Measurements from ENCODE around the gene ST7.

ST7 gene

GRCh38 chr7:117068511-117069145 is 115.3 kb downstream of the ST7 start:
- Histone ChIP-seq H3K9ac (ENCODE audit: low read length in 5 of 5) (no peak overlapping the region), H3K27me3 (ENCODE audit: control insufficient read depth in 5 of 5, insufficient read depth in 4 of 5, low read length in 5 of 5) (no peaks in the 10 kb centered on the region), H3K27ac (ENCODE audit: low read depth, low read length) (no peak overlapping the region), H3K4me1 (ENCODE audit: control insufficient read depth in 5 of 5, insufficient read depth in 5 of 5, low read length in 5 of 5) (peaks cover 0 to 20% (median 14%) of the 10 kb centered on the region in 5 donors), H3K36me3 (ENCODE audit: control insufficient read depth in 5 of 5, insufficient read depth in 5 of 5, low read length in 5 of 5) (no peaks in the 10 kb centered on the region), H3K9me3 (ENCODE audit: control insufficient read depth in 5 of 5, low read length in 5 of 5) (no peaks in the 10 kb centered on the region), H3K4me3 (ENCODE audit: low read depth in 1 of 5, low read length in 5 of 5) (peak overlapping the region in 1 of 5 donors; percentile 11)

GRCh38 chr7:117069379-117069778 is 116.1 kb downstream of the ST7 start:
- Histone ChIP-seq H3K4me1 (ENCODE audit: control insufficient read depth in 5 of 5, insufficient read depth in 5 of 5, low read length in 5 of 5) (peaks cover 0 to 20% (median 14%) of the 10 kb centered on the region in 5 donors), H3K27ac (ENCODE audit: low read depth, low read length) (no peak overlapping the region), H3K36me3 (ENCODE audit: control insufficient read depth in 5 of 5, insufficient read depth in 5 of 5, low read length in 5 of 5) (no peaks in the 10 kb centered on the region), H3K9me3 (ENCODE audit: control insufficient read depth in 5 of 5, low read length in 5 of 5) (no peaks in the 10 kb centered on the region), H3K27me3 (ENCODE audit: control insufficient read depth in 5 of 5, insufficient read depth in 4 of 5, low read length in 5 of 5) (no peaks in the 10 kb centered on the region), H3K9ac (ENCODE audit: low read length in 5 of 5) (no peak overlapping the region), H3K4me3 (ENCODE audit: low read depth in 1 of 5, low read length in 5 of 5) (no peak overlapping the region)

GRCh38 chr7:117071551-117071950 is 118.2 kb downstream of the ST7 start:
- Histone ChIP-seq H3K27ac (ENCODE audit: low read depth, low read length) (no peak overlapping the region), H3K9me3 (ENCODE audit: control insufficient read depth in 5 of 5, low read length in 5 of 5) (peaks cover 0 to 3% (median 0%) of the 10 kb centered on the region in 5 donors), H3K4me3 (ENCODE audit: low read depth in 1 of 5, low read length in 5 of 5) (no peak overlapping the region), H3K4me1 (ENCODE audit: control insufficient read depth in 5 of 5, insufficient read depth in 5 of 5, low read length in 5 of 5) (peaks cover 0 to 16% (median 14%) of the 10 kb centered on the region in 5 donors), H3K36me3 (ENCODE audit: control insufficient read depth in 5 of 5, insufficient read depth in 5 of 5, low read length in 5 of 5) (no peaks in the 10 kb centered on the region), H3K27me3 (ENCODE audit: control insufficient read depth in 5 of 5, insufficient read depth in 4 of 5, low read length in 5 of 5) (no peaks in the 10 kb centered on the region), H3K9ac (ENCODE audit: low read length in 5 of 5) (no peak overlapping the region)

GRCh38 chr7:117072620-117073118 is 119.4 kb downstream of the ST7 start:
- no peaks in the 10 kb centered on the region for H3K27me3 ChIP-seq (ENCODE audit: control insufficient read depth in 5 of 5, insufficient read depth in 4 of 5, low read length in 5 of 5)
- H3K4me3 ChIP-seq (ENCODE audit: low read depth in 1 of 5, low read length in 5 of 5), result peak overlapping the region; percentile 20 to 74 (median 57)
- no peaks in the 10 kb centered on the region for H3K36me3 ChIP-seq (ENCODE audit: control insufficient read depth in 5 of 5, insufficient read depth in 5 of 5, low read length in 5 of 5)
- peaks cover 0 to 3% (median 0%) of the 10 kb centered on the region in 5 donors for H3K9me3 ChIP-seq (ENCODE audit: control insufficient read depth in 5 of 5, low read length in 5 of 5)
- H3K27ac ChIP-seq (ENCODE audit: low read depth, low read length), result peak overlapping the region; percentile 17
- H3K4me1 ChIP-seq (ENCODE audit: control insufficient read depth in 5 of 5, insufficient read depth in 5 of 5, low read length in 5 of 5), result peaks cover 0 to 19% (median 14%) of the 10 kb centered on the region in 5 donors
- peak overlapping the region in 4 of 5 donors; percentile 14 to 58 (median 36) for H3K9ac ChIP-seq (ENCODE audit: low read length in 5 of 5)

- Histone ChIP-seq H3K27me3 (ENCODE audit: control insufficient read depth in 5 of 5, insufficient read depth in 4 of 5, low read length in 5 of 5) (no peaks in the 10 kb centered on the region), H3K27ac (ENCODE audit: low read depth, low read length) (no peak overlapping the region), H3K4me1 (ENCODE audit: control insufficient read depth in 5 of 5, insufficient read depth in 5 of 5, low read length in 5 of 5) (peaks cover 0 to 15% (median 10%) of the 10 kb centered on the region in 5 donors), H3K36me3 (ENCODE audit: control insufficient read depth in 5 of 5, insufficient read depth in 5 of 5, low read length in 5 of 5) (no peaks in the 10 kb centered on the region), H3K9me3 (ENCODE audit: control insufficient read depth in 5 of 5, low read length in 5 of 5) (peaks cover 0 to 3% (median 0%) of the 10 kb centered on the region in 5 donors), H3K9ac (ENCODE audit: low read length in 5 of 5) (no peak overlapping the region), H3K4me3 (ENCODE audit: low read depth in 1 of 5, low read length in 5 of 5) (no peak overlapping the region)
Observed at GRCh38 chr7:117074378-117074777, 121.1 kb downstream of the ST7 start.

- H3K9ac ChIP-seq (ENCODE audit: low read length in 5 of 5), result no peak overlapping the region
- H3K9me3 ChIP-seq (ENCODE audit: control insufficient read depth in 5 of 5, low read length in 5 of 5), result peaks cover 0 to 3% (median 0%) of the 10 kb centered on the region in 5 donors
- no peak overlapping the region for H3K4me3 ChIP-seq (ENCODE audit: low read depth in 1 of 5, low read length in 5 of 5)
- H3K4me1 ChIP-seq (ENCODE audit: control insufficient read depth in 5 of 5, insufficient read depth in 5 of 5, low read length in 5 of 5), result peaks cover 0 to 15% (median 10%) of the 10 kb centered on the region in 5 donors
- no peak overlapping the region for H3K27ac ChIP-seq (ENCODE audit: low read depth, low read length)
- no peaks in the 10 kb centered on the region for H3K27me3 ChIP-seq (ENCODE audit: control insufficient read depth in 5 of 5, insufficient read depth in 4 of 5, low read length in 5 of 5)
- H3K36me3 ChIP-seq (ENCODE audit: control insufficient read depth in 5 of 5, insufficient read depth in 5 of 5, low read length in 5 of 5), result no peaks in the 10 kb centered on the region
Observed at GRCh38 chr7:117075934-117076333, 122.6 kb downstream of the ST7 start.

GRCh38 chr7:117076426-117076943 is 123.2 kb downstream of the ST7 start:
- no peak overlapping the region for H3K9ac ChIP-seq (ENCODE audit: low read length in 5 of 5)
- H3K27ac ChIP-seq (ENCODE audit: low read depth, low read length), result no peak overlapping the region
- H3K36me3 ChIP-seq (ENCODE audit: control insufficient read depth in 5 of 5, insufficient read depth in 5 of 5, low read length in 5 of 5), result no peaks in the 10 kb centered on the region
- H3K4me3 ChIP-seq (ENCODE audit: low read depth in 1 of 5, low read length in 5 of 5), result no peak overlapping the region
- H3K9me3 ChIP-seq (ENCODE audit: control insufficient read depth in 5 of 5, low read length in 5 of 5), result peaks cover 0 to 3% (median 0%) of the 10 kb centered on the region in 5 donors
- peaks cover 0 to 15% (median 10%) of the 10 kb centered on the region in 5 donors for H3K4me1 ChIP-seq (ENCODE audit: control insufficient read depth in 5 of 5, insufficient read depth in 5 of 5, low read length in 5 of 5)
- H3K27me3 ChIP-seq (ENCODE audit: control insufficient read depth in 5 of 5, insufficient read depth in 4 of 5, low read length in 5 of 5), result no peaks in the 10 kb centered on the region

- no peak overlapping the region for H3K9ac ChIP-seq (ENCODE audit: low read length in 5 of 5)
- H3K4me3 ChIP-seq (ENCODE audit: low read depth in 1 of 5, low read length in 5 of 5), result no peak overlapping the region
- no peaks in the 10 kb centered on the region for H3K36me3 ChIP-seq (ENCODE audit: control insufficient read depth in 5 of 5, insufficient read depth in 5 of 5, low read length in 5 of 5)
- H3K4me1 ChIP-seq (ENCODE audit: control insufficient read depth in 5 of 5, insufficient read depth in 5 of 5, low read length in 5 of 5), result peaks cover 0 to 10% (median 3%) of the 10 kb centered on the region in 5 donors
- no peak overlapping the region for H3K27ac ChIP-seq (ENCODE audit: low read depth, low read length)
- H3K27me3 ChIP-seq (ENCODE audit: control insufficient read depth in 5 of 5, insufficient read depth in 4 of 5, low read length in 5 of 5), result no peaks in the 10 kb centered on the region
- peaks cover 0 to 3% (median 0%) of the 10 kb centered on the region in 5 donors for H3K9me3 ChIP-seq (ENCODE audit: control insufficient read depth in 5 of 5, low read length in 5 of 5)
Observed at GRCh38 chr7:117077658-117078057, 124.4 kb downstream of the ST7 start.

GRCh38 chr7:117082647-117083046 is 129.3 kb downstream of the ST7 start:
- Histone ChIP-seq H3K27me3 (ENCODE audit: control insufficient read depth in 5 of 5, insufficient read depth in 4 of 5, low read length in 5 of 5) (no peaks in the 10 kb centered on the region), H3K9ac (ENCODE audit: low read length in 5 of 5) (no peak overlapping the region), H3K36me3 (ENCODE audit: control insufficient read depth in 5 of 5, insufficient read depth in 5 of 5, low read length in 5 of 5) (no peaks in the 10 kb centered on the region), H3K4me1 (ENCODE audit: control insufficient read depth in 5 of 5, insufficient read depth in 5 of 5, low read length in 5 of 5) (peaks cover 0 to 22% (median 3%) of the 10 kb centered on the region in 5 donors), H3K27ac (ENCODE audit: low read depth, low read length) (no peak overlapping the region), H3K4me3 (ENCODE audit: low read depth in 1 of 5, low read length in 5 of 5) (no peak overlapping the region), H3K9me3 (ENCODE audit: control insufficient read depth in 5 of 5, low read length in 5 of 5) (no peaks in the 10 kb centered on the region)

GRCh38 chr7:117083648-117084047 is 130.3 kb downstream of the ST7 start:
- Histone ChIP-seq H3K27me3 (ENCODE audit: control insufficient read depth in 5 of 5, insufficient read depth in 4 of 5, low read length in 5 of 5) (no peaks in the 10 kb centered on the region), H3K4me3 (ENCODE audit: low read depth in 1 of 5, low read length in 5 of 5) (no peak overlapping the region), H3K9ac (ENCODE audit: low read length in 5 of 5) (no peak overlapping the region), H3K9me3 (ENCODE audit: control insufficient read depth in 5 of 5, low read length in 5 of 5) (no peaks in the 10 kb centered on the region), H3K27ac (ENCODE audit: low read depth, low read length) (no peak overlapping the region), H3K4me1 (ENCODE audit: control insufficient read depth in 5 of 5, insufficient read depth in 5 of 5, low read length in 5 of 5) (peaks cover 0 to 28% (median 8%) of the 10 kb centered on the region in 5 donors), H3K36me3 (ENCODE audit: control insufficient read depth in 5 of 5, insufficient read depth in 5 of 5, low read length in 5 of 5) (no peaks in the 10 kb centered on the region)

Measured in subcutaneous abdominal adipose tissue (tissue), 5 donors.